Epidermal melanocyte (primary cell): ENCODE data around the gene PEX5L.

Experiments used
- DNase-seq: peaks from one replicate; pipeline ENCODE4 v3.0.0; 2011; ENCODE audit warnings: low spot score; ENCODE audit not compliant: insufficient read length

Gene PEX5L

GRCh38 chr3:179897231-179897630, 139.5 kb downstream of the PEX5L start:
- DNase-seq: no peak

- no peak for DNase-seq
Observed at GRCh38 chr3:179896507-179896906, 140.2 kb downstream of the PEX5L start.

GRCh38 chr3:179895330-179895729, 141.4 kb downstream of the PEX5L start:
- no peak for DNase-seq

- DNase-seq: no peak
Observed at GRCh38 chr3:179887295-179887943, 149.3 kb downstream of the PEX5L start.

GRCh38 chr3:179885950-179886349, 150.8 kb downstream of the PEX5L start:
- no peak for DNase-seq

- DNase-seq: no peak
Observed at GRCh38 chr3:179884136-179884535, 152.6 kb downstream of the PEX5L start.

- no peak for DNase-seq
Observed at GRCh38 chr3:179882292-179882691, 154.4 kb downstream of the PEX5L start.

GRCh38 chr3:179881791-179882190, 154.9 kb downstream of the PEX5L start:
- DNase-seq: no peak

- DNase-seq: no peak
Observed at GRCh38 chr3:179880868-179881267, 155.9 kb downstream of the PEX5L start.

- no peak for DNase-seq
Observed at GRCh38 chr3:179876440-179876839, 160.3 kb downstream of the PEX5L start.

GRCh38 chr3:179872842-179873241, 163.9 kb downstream of the PEX5L start:
- DNase-seq: no peak

- no peak for DNase-seq
Observed at GRCh38 chr3:179871782-179872181, 165.0 kb downstream of the PEX5L start.

GRCh38 chr3:179868715-179869114, 168.0 kb downstream of the PEX5L start:
- DNase-seq: no peak

GRCh38 chr3:179867961-179868360, 168.8 kb downstream of the PEX5L start:
- DNase-seq: no peak

GRCh38 chr3:179865861-179866505, 170.8 kb downstream of the PEX5L start:
- no peak for DNase-seq

- DNase-seq: no peak
Observed at GRCh38 chr3:179861953-179862352, 174.8 kb downstream of the PEX5L start.

GRCh38 chr3:179861292-179861691, 175.4 kb downstream of the PEX5L start:
- DNase-seq: no peak

GRCh38 chr3:179860275-179861107, 176.2 kb downstream of the PEX5L start:
- no peak for DNase-seq

GRCh38 chr3:179853176-179853575, 183.6 kb downstream of the PEX5L start:
- DNase-seq: no peak

GRCh38 chr3:179852142-179852905, 184.4 kb downstream of the PEX5L start:
- no peak for DNase-seq

GRCh38 chr3:179848711-179849110, 188.0 kb downstream of the PEX5L start:
- no peak for DNase-seq

GRCh38 chr3:179842061-179842460, 194.7 kb downstream of the PEX5L start:
- DNase-seq: no peak
